ENCODE measurements around the gene CRYBA1.

CRYBA1 gene

DNA sequence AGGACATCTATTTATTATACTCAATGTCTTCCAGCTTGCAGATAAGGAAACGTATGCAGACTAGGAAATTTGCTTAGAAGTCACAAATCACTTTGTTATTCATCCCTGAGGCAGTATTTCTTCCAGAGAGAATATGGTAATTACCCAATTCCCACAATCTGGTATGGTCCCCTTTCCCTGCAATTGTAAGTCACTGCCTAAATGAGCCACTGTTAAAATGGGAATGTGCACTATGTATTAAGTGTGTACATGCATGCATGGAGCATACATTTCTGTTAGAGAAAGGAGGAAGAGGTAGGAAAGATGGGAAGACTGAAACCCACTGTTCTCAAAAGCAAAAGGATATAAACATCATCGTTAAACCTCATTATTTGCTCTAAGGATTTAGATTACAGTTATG lies 37.3 kb downstream of the CRYBA1 start:
- peaks cover 78% of the 10 kb centered on the region for H3K36me3 ChIP-seq (replicated peaks; ENCODE audit: low read depth, low read length)
- no peaks in the 10 kb centered on the region for H3K27me3 ChIP-seq (ENCODE audit: low read depth, low read length)
- H3K9me3 ChIP-seq (ENCODE audit: insufficient read depth, low read length): no peaks in the 10 kb centered on the region
- no peak overlapping the region for H3K9ac ChIP-seq (ENCODE audit: low read length)
- no peak overlapping the region for H3K4me3 ChIP-seq (ENCODE audit: low read length)
- H3K79me2 ChIP-seq (ENCODE audit: low read length): peaks cover 100% of the 10 kb centered on the region
- peaks cover 89% of the 10 kb centered on the region for H4K20me1 ChIP-seq (ENCODE audit: insufficient read depth, low read length)
- TF ChIP-seq, protein P1, sequence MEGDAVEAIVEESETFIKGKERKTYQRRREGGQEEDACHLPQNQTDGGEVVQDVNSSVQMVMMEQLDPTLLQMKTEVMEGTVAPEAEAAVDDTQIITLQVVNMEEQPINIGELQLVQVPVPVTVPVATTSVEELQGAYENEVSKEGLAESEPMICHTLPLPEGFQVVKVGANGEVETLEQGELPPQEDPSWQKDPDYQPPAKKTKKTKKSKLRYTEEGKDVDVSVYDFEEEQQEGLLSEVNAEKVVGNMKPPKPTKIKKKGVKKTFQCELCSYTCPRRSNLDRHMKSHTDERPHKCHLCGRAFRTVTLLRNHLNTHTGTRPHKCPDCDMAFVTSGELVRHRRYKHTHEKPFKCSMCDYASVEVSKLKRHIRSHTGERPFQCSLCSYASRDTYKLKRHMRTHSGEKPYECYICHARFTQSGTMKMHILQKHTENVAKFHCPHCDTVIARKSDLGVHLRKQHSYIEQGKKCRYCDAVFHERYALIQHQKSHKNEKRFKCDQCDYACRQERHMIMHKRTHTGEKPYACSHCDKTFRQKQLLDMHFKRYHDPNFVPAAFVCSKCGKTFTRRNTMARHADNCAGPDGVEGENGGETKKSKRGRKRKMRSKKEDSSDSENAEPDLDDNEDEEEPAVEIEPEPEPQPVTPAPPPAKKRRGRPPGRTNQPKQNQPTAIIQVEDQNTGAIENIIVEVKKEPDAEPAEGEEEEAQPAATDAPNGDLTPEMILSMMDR (IDR thresholded peaks at IDR 0.05; ENCODE audit: low read depth, low read length): no peak
- no peak overlapping the region for H3K27ac ChIP-seq (ENCODE audit: low read length)
- H3K4me1 ChIP-seq (ENCODE audit: low read length): no peaks in the 10 kb centered on the region
- no peak overlapping the region for H2AFZ ChIP-seq (ENCODE audit: low read depth, low read length)
- H3K4me2 ChIP-seq (ENCODE audit: low read length): no peak overlapping the region

DNA sequence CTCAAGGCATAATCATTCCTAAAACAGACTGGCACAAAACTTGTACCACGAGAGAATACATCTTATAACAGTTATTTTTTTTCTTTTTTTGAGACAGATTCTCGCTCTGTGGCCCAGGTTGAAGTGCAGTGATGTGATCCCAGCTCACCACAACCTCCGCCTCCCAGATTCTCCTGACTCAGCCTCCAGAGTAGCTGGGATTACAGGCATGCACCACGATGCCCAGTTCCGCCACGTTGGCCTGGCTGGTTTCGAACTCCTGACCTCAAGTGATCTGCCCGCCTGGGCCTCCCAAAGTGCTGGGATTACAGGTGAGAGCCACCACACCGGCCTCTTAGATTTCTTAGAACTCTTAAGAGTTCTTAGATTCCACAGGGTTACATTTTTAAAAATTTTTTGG lies 43.2 kb downstream of the CRYBA1 start:
- no peak overlapping the region for H3K9ac ChIP-seq (ENCODE audit: low read length)

DNA sequence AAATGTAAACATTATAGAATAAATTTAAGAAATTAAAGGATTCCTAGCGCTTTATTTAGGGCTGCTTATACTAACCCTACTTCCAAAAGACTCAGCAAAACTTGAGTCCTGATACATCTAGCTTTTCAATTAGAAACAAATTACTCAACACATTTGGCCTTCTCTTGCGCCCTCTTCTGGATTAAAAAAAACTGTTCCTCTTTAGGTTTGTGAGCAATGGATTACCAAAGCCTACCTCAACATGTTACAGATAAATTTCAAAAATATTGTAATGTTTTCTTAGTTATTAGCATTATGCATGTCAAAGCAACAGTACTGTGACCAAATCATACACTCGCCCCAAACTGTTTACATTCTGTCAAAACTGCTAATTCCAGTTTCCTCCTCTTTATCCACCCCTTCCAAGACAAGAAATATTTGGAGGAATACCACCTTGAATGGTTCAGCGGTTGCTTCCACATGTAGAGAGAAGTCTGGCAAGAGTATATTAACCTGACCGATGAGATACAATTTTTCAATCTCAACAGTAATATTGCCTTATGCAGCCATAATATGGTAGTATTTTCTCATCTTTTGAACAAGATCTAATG lies 44.6 kb downstream of the CRYBA1 start:
- Histone ChIP-seq H3K27ac (ENCODE audit: low read length) (peak overlapping the region; percentile 95), H3K4me3 (ENCODE audit: low read length) (peak overlapping the region; percentile 97), H3K79me2 (ENCODE audit: low read length) (peaks cover 76% of the 10 kb centered on the region), H3K27me3 (ENCODE audit: low read depth, low read length) (no peaks in the 10 kb centered on the region), H3K4me1 (ENCODE audit: low read length) (peaks cover 8% of the 10 kb centered on the region; the same call in 1 of the 2 replicates), H3K9ac (ENCODE audit: low read length) (peak overlapping the region; percentile 99), H3K4me2 (ENCODE audit: low read length) (peak overlapping the region; percentile 94), H3K36me3 (replicated peaks; ENCODE audit: low read depth, low read length) (peaks cover 42% of the 10 kb centered on the region), H3K9me3 (ENCODE audit: insufficient read depth, low read length) (no peaks in the 10 kb centered on the region), H2AFZ (ENCODE audit: low read depth, low read length) (no peak overlapping the region), H4K20me1 (ENCODE audit: insufficient read depth, low read length) (peaks cover 58% of the 10 kb centered on the region)
- no peak for TF ChIP-seq EZH2phosphoT487 (IDR thresholded peaks at IDR 0.05; ENCODE audit: low read depth)
- TF ChIP-seq, protein P1 (IDR thresholded peaks at IDR 0.05; ENCODE audit: low read depth, low read length): peak; percentile 77

More for the DNA sequence above, 43.2 kb downstream of the CRYBA1 start:
- no peaks in the 10 kb centered on the region for H3K27me3 ChIP-seq (ENCODE audit: low read depth, low read length)
- TF ChIP-seq EZH2phosphoT487 (IDR thresholded peaks at IDR 0.05; ENCODE audit: low read depth): no peak
- H3K4me1 ChIP-seq (ENCODE audit: low read length): peaks cover 6% of the 10 kb centered on the region; the same call in 1 of the 2 replicates
- H3K4me2 ChIP-seq (ENCODE audit: low read length): no peak overlapping the region
- no peak overlapping the region for H3K4me3 ChIP-seq (ENCODE audit: low read length)
- no peak overlapping the region for H2AFZ ChIP-seq (ENCODE audit: low read depth, low read length)
- H3K79me2 ChIP-seq (ENCODE audit: low read length): peaks cover 90% of the 10 kb centered on the region
- H3K36me3 ChIP-seq (replicated peaks; ENCODE audit: low read depth, low read length): peaks cover 53% of the 10 kb centered on the region
- H3K9me3 ChIP-seq (ENCODE audit: insufficient read depth, low read length): no peaks in the 10 kb centered on the region
- no peak overlapping the region for H3K27ac ChIP-seq (ENCODE audit: low read length)
- H4K20me1 ChIP-seq (ENCODE audit: insufficient read depth, low read length): peaks cover 70% of the 10 kb centered on the region

DNA sequence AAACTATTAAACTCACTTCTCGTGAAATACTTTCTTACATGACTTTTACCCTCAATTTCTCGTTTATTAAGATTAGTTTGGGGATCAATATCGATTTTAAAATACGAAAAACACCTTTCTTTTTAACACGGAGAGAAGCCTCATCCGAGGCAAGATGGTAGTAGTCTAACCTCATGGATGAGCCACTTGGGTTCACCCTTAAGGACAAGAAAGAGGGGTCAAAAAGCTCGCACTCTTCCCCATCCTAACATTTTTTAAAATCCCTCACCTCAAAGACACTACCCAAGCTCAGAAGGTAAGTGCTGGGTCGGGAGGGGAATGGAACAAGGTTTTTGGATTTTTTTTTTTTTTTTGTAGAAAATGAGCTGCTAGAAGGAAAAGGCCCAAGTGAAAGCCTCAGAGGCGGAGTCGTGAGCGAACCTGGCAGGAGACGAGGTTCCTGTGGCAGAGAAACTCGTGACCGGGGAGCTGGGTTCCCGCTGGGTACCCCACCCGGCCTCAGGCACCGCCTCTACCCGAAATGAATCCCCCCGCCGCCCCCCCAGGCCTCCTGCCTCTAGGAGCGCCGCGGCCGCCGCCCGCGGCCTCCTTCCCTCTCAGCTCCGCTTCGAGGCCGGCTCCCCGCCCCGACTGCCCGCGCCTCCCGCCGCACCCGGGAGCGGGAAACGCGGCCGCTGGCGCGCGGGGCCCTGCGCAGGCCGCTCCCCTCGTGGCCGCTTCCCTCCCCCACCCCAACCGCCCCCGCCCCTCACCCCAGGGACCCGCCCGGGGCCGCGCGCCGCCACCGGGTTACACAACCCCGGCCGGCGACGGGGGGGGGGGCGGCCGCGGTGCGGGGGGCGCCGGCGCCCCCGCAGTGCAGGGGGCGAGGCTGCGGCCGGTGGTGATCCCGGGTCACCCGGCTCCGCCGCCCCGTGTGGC lies 45.7 kb downstream of the CRYBA1 start:
- Histone ChIP-seq H4K20me1 (ENCODE audit: insufficient read depth, low read length) (peaks cover 47% of the 10 kb centered on the region), H3K27me3 (ENCODE audit: low read depth, low read length) (no peaks in the 10 kb centered on the region), H3K9ac (ENCODE audit: low read length) (peak overlapping the region; percentile 99), H3K4me1 (ENCODE audit: low read length) (peaks cover 8% of the 10 kb centered on the region; the same call in 1 of the 2 replicates), H2AFZ (ENCODE audit: low read depth, low read length) (no peak overlapping the region), H3K36me3 (replicated peaks; ENCODE audit: low read depth, low read length) (peaks cover 32% of the 10 kb centered on the region), H3K4me2 (ENCODE audit: low read length) (peak overlapping the region; percentile 94), H3K27ac (ENCODE audit: low read length) (peak overlapping the region; percentile 95), H3K9me3 (ENCODE audit: insufficient read depth, low read length) (no peaks in the 10 kb centered on the region), H3K4me3 (ENCODE audit: low read length) (peak overlapping the region; percentile 97), H3K79me2 (ENCODE audit: low read length) (peaks cover 66% of the 10 kb centered on the region)
- TF ChIP-seq, protein P1 (IDR thresholded peaks at IDR 0.05; ENCODE audit: low read depth, low read length): no peak
- no peak for TF ChIP-seq EZH2phosphoT487 (IDR thresholded peaks at IDR 0.05; ENCODE audit: low read depth)

Data from OCI-LY3 (cell line).